Stomach (tissue), 9 donors: ENCODE results near the gene GARS1. TPM values are rescaled to one million over a fixed set of nuclear protein-coding genes. Genes with fewer than 3 reads are reported as not detected.

Experiments
- DNase-seq, 2 donors: peaks; one replicate each; pipeline versions ENCODE4 v3.0.0 to v3.0.0-alpha.2; 2013 to 2019
- H3K27ac ChIP-seq, 5 donors: fragments of 200-600 bp in 4 of 5; sonication (generic) in 4 of 5; one replicate each; pipeline ENCODE4 v1.5.1; 2013 to 2019; ENCODE audit warnings: mild to moderate bottlenecking in 1 of 5, moderate library complexity in 1 of 5
- H3K27me3 ChIP-seq, 3 donors: fragments of 200-600 bp; sonication (generic); one replicate each; pipeline ENCODE4 v1.5.1; 2017 to 2019; ENCODE audit warnings: mixed run types in 1 of 3
- H3K36me3 ChIP-seq, 4 donors: fragments of 200-600 bp; sonication (generic); 1 replicate in 3 of 4; 2 replicates in 1 of 4; pipeline ENCODE4 v1.5.1; 2016 to 2019
- H3K4me1 ChIP-seq, 4 donors: fragments of 200-600 bp; sonication (generic); one replicate each; pipeline ENCODE4 v1.5.1; 2016 to 2019
- H3K4me3 ChIP-seq, 4 donors: fragments of 200-600 bp; sonication (generic) in 3 of 4; one replicate each; pipeline ENCODE4 v1.5.1; 2016 to 2019; ENCODE audit warnings: mild to moderate bottlenecking in 1 of 4
- H3K9me3 ChIP-seq, 4 donors: fragments of 200-600 bp; sonication (generic); one replicate each; pipeline ENCODE4 v1.5.1; 2016 to 2019
- CTCF ChIP-seq, 7 experiments: fragments of 450-650 bp in 4 of 7; fragments of 200-600 bp in 3 of 7; sonication (generic) in 3 of 7; IDR thresholded peaks; one replicate each; pipeline ENCODE4 v1.5.1; 2016 to 2019; ENCODE audit warnings: antibody characterized with exemption in 7 of 7, control low read depth in 2 of 7, mild to moderate bottlenecking in 1 of 7
- EP300 ChIP-seq: sonication (generic); formaldehyde crosslinking; IDR thresholded peaks from one replicate; pipeline ENCODE4 v1.6.1; 2017; ENCODE audit warnings: antibody characterized with exemption
- POLR2A ChIP-seq, 4 donors: fragments of 450-650 bp; IDR thresholded peaks; one replicate each; pipeline ENCODE4 v1.6.1; 2016; ENCODE audit warnings: antibody characterized with exemption in 4 of 4, control low read depth in 2 of 4, mild to moderate bottlenecking in 1 of 4, moderate library complexity in 1 of 4
- POLR2AphosphoS5 ChIP-seq, 3 donors: sonication (generic); formaldehyde crosslinking; IDR thresholded peaks; one replicate each; pipeline ENCODE4 v1.6.1; 2016; ENCODE audit warnings: antibody characterized with exemption in 3 of 3
- WGBS, 5 donors: extraction: QIAGEN DNeasy Blood & Tissue Kit in 3 of 5; methylation state at CpG; one replicate each; pipeline versions ENCODE4 v1.1.5 to v1.1.7; 2013 to 2018; 5-methylcytosine and 5-hydroxymethylcytosine counted together
- intact Hi-C: fragments of 100-400 bp; cut with DNase I; formaldehyde crosslinking; loops from one replicate; pipeline ENCODE4 v1.15.1; 2023; ENCODE audit warnings: low total_unique reads
- polyA plus RNA-seq, 3 donors: library from polyadenylated mRNA; stranded (reverse); fragments of 200-250 nt; gene quantifications; one replicate each; pipeline ENCODE4 v1.2.3, GENCODE V29; 2013
- total RNA-seq, 5 donors: library from RNA; depleted of rRNA; stranded (reverse); fragments of >200 nt; gene quantifications; one replicate each; pipeline versions ENCODE4 v1.1.0 to v1.2.3, GENCODE V29; 2014 to 2016
- donor health status: healthy with polysubstance abuse.
- donor health status: Bipolar disorder and iron deficiency.
- donor health status: healthy.

The GARS1 gene
- total and polyA plus RNA-seq, 8 donors: 37.5 to 124 (median 74.8) TPM

DNA sequence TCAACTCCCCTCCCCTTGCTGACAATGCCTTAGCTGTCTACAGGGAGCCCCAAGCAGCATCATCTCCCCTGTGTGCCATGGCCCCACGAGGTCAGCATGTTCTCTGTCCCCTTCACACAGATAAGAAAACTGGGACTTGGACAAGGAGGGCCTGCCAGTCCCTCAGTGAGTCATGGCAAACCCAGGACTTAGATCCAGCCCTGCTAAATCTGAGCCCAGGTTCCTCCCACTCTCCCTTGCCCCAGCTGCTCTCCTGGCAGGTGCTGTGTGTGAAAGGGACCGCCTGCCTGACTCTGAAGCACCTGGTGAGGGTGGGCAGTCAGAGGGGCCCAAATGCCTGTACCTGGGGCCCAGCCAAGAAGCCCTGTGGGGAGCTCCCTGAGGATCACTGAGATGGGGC, 80.2 kb downstream of the GARS1 start:
- Histone ChIP-seq H3K36me3 (no peaks in the 10 kb centered on the region), H3K9me3 (no peaks in the 10 kb centered on the region), H3K27ac (no peak overlapping the region), H3K4me1 (no peaks in the 10 kb centered on the region), H3K27me3 (peaks cover 0 to 70% (median 5%) of the 10 kb centered on the region in 3 donors), H3K4me3 (no peak overlapping the region)
- intact Hi-C loops: no loop called here
- no peak for TF ChIP-seq POLR2A (IDR thresholded peaks at IDR 0.05)
- TF ChIP-seq POLR2AphosphoS5 (IDR thresholded peaks at IDR 0.05): no peak
- TF ChIP-seq CTCF (IDR thresholded peaks at IDR 0.05): no peak
- TF ChIP-seq EP300: no peak
- DNase-seq: no peak
- WGBS, 5 donors: 30 to 78% (median 50%) methylated on average over 2 of the region's 2 CpGs

DNA sequence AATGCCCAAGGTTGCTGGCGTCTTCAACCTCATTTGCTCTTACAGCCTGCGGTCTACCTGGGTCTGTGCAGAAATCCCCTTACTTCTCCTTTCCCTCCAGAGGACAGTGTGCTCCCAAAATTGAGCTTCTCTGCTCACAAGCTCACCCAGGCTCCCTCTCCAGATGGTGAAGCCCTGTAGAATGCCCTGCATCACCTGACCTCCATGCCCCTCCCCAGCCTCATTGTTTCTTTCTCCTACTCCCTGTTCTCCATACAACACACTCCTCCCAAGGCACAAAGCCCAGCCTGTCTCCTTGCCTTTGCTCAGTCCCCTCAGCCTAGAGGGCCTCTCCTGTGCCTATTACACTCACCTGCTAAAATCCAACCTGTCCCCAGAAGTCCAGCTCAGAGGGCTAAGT, 84.1 kb downstream of the GARS1 start:
- WGBS, 5 donors: 79 to 88% (median 82%) methylated on average over 2 of the region's 2 CpGs
- Histone ChIP-seq H3K27me3 (peaks cover 11 to 96% (median 43%) of the 10 kb centered on the region in 3 donors), H3K4me1 (peaks cover 10 to 20% (median 17%) of the 10 kb centered on the region in 4 donors), H3K36me3 (no peaks in the 10 kb centered on the region), H3K4me3 (no peak overlapping the region), H3K27ac (no peak overlapping the region), H3K9me3 (no peaks in the 10 kb centered on the region)
- no peak for DNase-seq
- TF ChIP-seq CTCF (IDR thresholded peaks at IDR 0.05) (no peak), POLR2AphosphoS5 (IDR thresholded peaks at IDR 0.05) (no peak), EP300 (no peak), POLR2A (IDR thresholded peaks at IDR 0.05) (no peak)
- intact Hi-C loops: no loop called here

DNA sequence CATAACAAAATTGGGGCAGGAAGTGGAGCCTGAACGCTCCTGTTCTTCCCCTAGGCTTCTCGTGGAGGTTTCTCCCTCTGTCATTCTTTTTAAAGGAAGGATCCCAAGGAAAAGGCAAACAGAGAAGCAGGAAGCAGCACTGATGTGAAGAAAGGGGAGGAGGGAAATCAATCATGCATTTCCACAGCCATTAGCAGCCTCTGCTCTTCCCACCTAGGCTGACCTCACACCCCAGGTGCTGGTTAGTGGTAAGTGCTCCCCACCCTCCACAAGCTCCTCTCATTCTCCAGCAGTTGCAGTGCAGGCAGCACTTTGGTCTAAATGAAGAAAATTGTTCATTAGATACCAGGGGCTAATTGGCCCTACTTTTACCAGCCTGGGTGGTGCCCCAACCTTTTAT, 85.0 kb downstream of the GARS1 start:
- no peak overlapping the region for H3K4me3 ChIP-seq
- no peak for DNase-seq
- intact Hi-C loops: no loop called here
- TF ChIP-seq POLR2AphosphoS5 (IDR thresholded peaks at IDR 0.05): no peak
- H3K27me3 ChIP-seq: peaks cover 11 to 95% (median 50%) of the 10 kb centered on the region in 3 donors
- peaks cover 10 to 20% (median 17%) of the 10 kb centered on the region in 4 donors for H3K4me1 ChIP-seq
- no peak overlapping the region for H3K27ac ChIP-seq
- 0 to 15% (median 9%) methylated on average over 2 of the region's 2 CpGs for WGBS, 5 donors
- no peaks in the 10 kb centered on the region for H3K9me3 ChIP-seq
- H3K36me3 ChIP-seq: no peaks in the 10 kb centered on the region

GRCh38 chr7:30681331-30681797, 86.7 kb downstream of the GARS1 start:
- Histone ChIP-seq H3K4me3 (peak overlapping the region; percentile 44 to 55 (median 48)), H3K4me1 (peaks cover 10 to 20% (median 17%) of the 10 kb centered on the region in 4 donors), H3K36me3 (no peaks in the 10 kb centered on the region), H3K27me3 (peaks cover 11 to 91% (median 50%) of the 10 kb centered on the region in 3 donors), H3K9me3 (no peaks in the 10 kb centered on the region), H3K27ac (no peak overlapping the region)
- intact Hi-C loops: no loop called here
- WGBS, 5 donors: 16 to 26% (median 20%) methylated on average over 11 to 16 of the region's 16 CpGs
- TF ChIP-seq CTCF (IDR thresholded peaks at IDR 0.05): no peak
- no peak for TF ChIP-seq POLR2A (IDR thresholded peaks at IDR 0.05)
- no peak for TF ChIP-seq POLR2AphosphoS5 (IDR thresholded peaks at IDR 0.05)
- TF ChIP-seq EP300: no peak
- DNase-seq: no peak

DNA sequence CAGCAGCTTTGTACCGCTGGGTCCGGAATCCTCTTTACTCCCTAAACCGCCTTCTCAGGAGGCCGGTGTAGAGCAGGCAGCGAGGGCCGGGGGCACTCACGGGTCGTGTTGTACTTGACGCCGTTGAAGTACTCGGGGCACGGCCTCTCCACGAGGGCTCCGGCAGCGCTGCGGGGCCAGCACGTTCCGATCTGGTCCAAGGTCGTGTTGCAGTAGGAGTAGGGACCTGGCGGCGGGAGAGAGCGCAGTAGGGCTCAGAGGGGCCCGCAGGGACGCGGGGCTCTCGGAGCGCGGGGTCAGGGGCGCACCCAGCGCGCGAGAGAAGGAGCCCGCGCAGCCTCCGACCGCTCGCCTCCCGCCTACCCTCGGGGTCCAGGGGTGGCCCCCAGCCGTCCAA, 87.1 kb downstream of the GARS1 start:
- intact Hi-C loops: no loop called here
- Histone ChIP-seq H3K9me3 (no peaks in the 10 kb centered on the region), H3K27ac (no peak overlapping the region), H3K36me3 (no peaks in the 10 kb centered on the region), H3K4me1 (peaks cover 10 to 20% (median 17%) of the 10 kb centered on the region in 4 donors), H3K27me3 (peaks cover 11 to 86% (median 50%) of the 10 kb centered on the region in 3 donors), H3K4me3 (peak overlapping the region; percentile 44 to 55 (median 48))
- peak in 1 of 2 donors; percentile 53 for DNase-seq
- 1 to 11% (median 1%) methylated on average over 16 to 40 of the region's 40 CpGs for WGBS, 5 donors
- TF ChIP-seq EP300 (no peak), POLR2AphosphoS5 (IDR thresholded peaks at IDR 0.05) (no peak), CTCF (IDR thresholded peaks at IDR 0.05) (no peak), POLR2A (IDR thresholded peaks at IDR 0.05) (no peak)
